Gastroesophageal sphincter (tissue), 4 donors: ENCODE data around the gene HMSD. TPM values are rescaled to one million over a fixed set of nuclear protein-coding genes. Genes with fewer than 3 reads are reported as not detected.
A peak's percentile ranks its signal among the peaks of the same experiment; 100 is the strongest.

Experiments
- ATAC-seq: fragments of 150-250 bp; one replicate; pipeline ENCODE4 v1.9.1; 2016; ENCODE audit warnings: mild to moderate bottlenecking, moderate library complexity
- H3K27ac ChIP-seq, 4 donors: fragments of 200-600 bp; sonication (generic) in 3 of 4; 1 replicate in 3 of 4; 2 replicates in 1 of 4; pipeline ENCODE4 v1.5.1; 2016 to 2019
- H3K27me3 ChIP-seq: fragments of 200-600 bp; sonication (generic); one replicate; pipeline ENCODE4 v1.5.1; 2019
- H3K36me3 ChIP-seq, 2 donors: fragments of 200-600 bp; sonication (generic); one replicate each; pipeline ENCODE4 v1.5.1; 2019; ENCODE audit warnings: control low read depth in 1 of 2
- H3K4me1 ChIP-seq, 3 donors: fragments of 200-600 bp; sonication (generic); 1 replicate in 2 of 3; 2 replicates in 1 of 3; pipeline ENCODE4 v1.5.1; 2016 to 2019; ENCODE audit warnings: control low read depth in 2 of 3
- H3K4me3 ChIP-seq, 2 donors: fragments of 200-600 bp; sonication (generic); one replicate each; pipeline ENCODE4 v1.5.1; 2019; ENCODE audit warnings: mild to moderate bottlenecking in 1 of 2, moderate library complexity in 1 of 2
- H3K9me3 ChIP-seq, 3 donors: fragments of 200-600 bp; sonication (generic); one replicate each; pipeline ENCODE4 v1.5.1; 2017 to 2019; ENCODE audit warnings: control low read depth in 2 of 3
- CTCF ChIP-seq, 4 experiments: fragments of 200-600 bp in 2 of 4; fragments of 450-650 bp in 2 of 4; sonication (generic) in 1 of 4; IDR thresholded peaks; one replicate each; pipeline ENCODE4 v1.5.1; 2017 to 2019; ENCODE audit warnings: antibody characterized with exemption in 4 of 4, mild to moderate bottlenecking in 2 of 4, moderate library complexity in 2 of 4
- EP300 ChIP-seq: sonication (generic); formaldehyde crosslinking; IDR thresholded peaks from one replicate; pipeline ENCODE4 v1.6.1; 2017; ENCODE audit warnings: antibody characterized with exemption, mild to moderate bottlenecking
- POLR2A ChIP-seq, 2 donors: fragments of 450-650 bp; IDR thresholded peaks; one replicate each; pipeline ENCODE4 v1.6.1; 2017; ENCODE audit warnings: antibody characterized with exemption in 2 of 2, mild to moderate bottlenecking in 2 of 2, moderate library complexity in 1 of 2
- POLR2AphosphoS5 ChIP-seq: sonication (generic); formaldehyde crosslinking; IDR thresholded peaks from one replicate; pipeline ENCODE4 v1.6.1; 2017; ENCODE audit warnings: antibody characterized with exemption
- WGBS, 2 donors: methylation state at CpG; one replicate each; pipeline ENCODE4 v1.1.5; 2018; ENCODE audit warnings: low coverage in 1 of 2; 5-methylcytosine and 5-hydroxymethylcytosine counted together
- total RNA-seq, 4 donors: library from RNA; depleted of rRNA; stranded (reverse); fragments of >200 nt; gene quantifications; one replicate each; pipeline ENCODE4 v1.1.0, GENCODE V29; 2016

The HMSD gene, protein sequence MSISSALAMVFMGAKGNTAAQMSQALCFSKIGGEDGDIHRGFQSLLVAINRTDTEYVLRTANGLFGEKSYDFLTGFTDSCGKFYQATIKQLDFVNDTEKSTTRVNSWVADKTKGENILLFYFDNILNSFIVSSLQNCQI
- total RNA-seq: not detected

DNA sequence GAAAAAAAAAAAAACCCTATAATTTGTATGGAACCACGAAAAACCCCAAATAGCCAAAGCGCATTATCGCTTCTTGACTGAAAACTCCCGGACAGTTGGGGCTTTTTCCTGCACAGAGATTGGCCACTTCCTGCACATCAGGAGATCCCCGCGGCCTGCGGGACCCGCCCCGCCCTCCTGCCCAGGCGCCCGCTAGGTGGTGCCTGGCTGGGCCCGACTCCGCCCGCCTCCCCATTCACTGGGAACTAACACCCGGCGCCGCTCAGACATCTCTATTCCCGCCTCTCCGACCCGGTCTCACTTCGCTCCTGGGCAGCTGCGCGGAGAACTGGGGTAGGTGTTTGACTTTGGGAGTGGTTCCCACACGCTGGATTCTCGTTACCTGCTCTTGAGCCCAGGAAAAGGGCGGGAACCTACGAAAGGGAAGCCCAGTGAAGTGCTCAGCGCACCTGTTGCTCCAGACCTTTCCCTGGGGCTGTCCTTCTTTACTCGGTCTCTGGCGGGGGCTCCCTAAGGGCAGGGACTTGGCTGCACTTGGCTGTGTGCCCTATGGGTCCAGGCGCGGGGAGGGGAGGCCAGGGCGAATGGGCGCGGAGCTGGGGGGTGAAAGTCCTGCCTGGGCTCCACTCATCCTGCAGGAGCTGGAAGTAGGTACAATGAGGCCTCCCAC lies at the start of gene HMSD:
HMSD (plus strand) TSS at position 234 of the 670 bp plus-strand sequence. CDS start 4,155 bp downstream, outside the sequence.
- Histone ChIP-seq H3K9me3 (peaks cover 0 to 6% (median 0%) of the 10 kb centered on the region in 3 donors), H3K27ac (peak within 1 kb of the TSS in 1 of 4 donors; percentile 9), H3K4me3 (peak within 1 kb of the TSS; percentile 17 to 40), H3K27me3 (peaks cover 41% of the 10 kb centered on the region), H3K36me3 (no peaks in the 10 kb centered on the region), H3K4me1 (peaks cover 0 to 10% (median 0%) of the 10 kb centered on the region in 3 donors)
- peak in 1 of 4 experiments; percentile 47 for TF ChIP-seq CTCF (IDR thresholded peaks at IDR 0.05)
- TF ChIP-seq POLR2AphosphoS5: no peak
- 0 to 6% methylated on average over 6 to 13 of the region's 35 CpGs for WGBS, 2 donors
- peak; percentile 62 for ATAC-seq

DNA sequence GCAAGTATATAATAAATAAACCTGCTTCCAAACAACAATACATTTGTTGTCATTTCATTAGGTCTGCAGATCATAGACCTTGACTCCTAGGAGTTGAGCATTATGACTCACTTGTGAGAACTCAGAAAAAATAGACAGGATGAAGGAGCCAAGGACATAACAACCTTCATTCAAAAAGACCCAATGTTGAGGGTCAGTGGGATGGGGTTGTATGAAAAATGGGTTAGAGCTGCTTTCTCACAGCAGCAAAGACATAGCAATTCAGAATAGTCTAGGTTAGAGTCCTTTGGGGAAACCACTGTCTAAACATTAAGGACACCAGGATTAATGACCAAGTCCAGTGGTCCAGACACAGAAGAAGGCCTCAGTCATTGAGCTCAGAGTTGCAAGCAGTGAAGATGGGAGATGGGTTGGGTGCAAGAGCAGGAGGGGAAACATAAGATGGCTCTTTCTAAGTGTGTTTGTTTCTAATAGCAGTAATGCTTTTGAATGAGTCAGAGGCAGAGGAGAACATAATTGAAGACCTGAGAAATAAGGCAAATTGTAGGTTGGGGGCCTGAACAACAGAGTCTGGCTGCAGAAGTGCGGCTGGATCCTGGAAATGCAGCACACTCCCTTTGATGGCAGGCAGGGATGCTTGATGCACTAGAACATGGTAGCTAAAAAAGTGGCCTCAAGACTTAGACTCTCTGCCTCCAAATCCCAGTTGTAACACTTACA lies 45.1 kb upstream of the HMSD start:
- H3K4me3 ChIP-seq: no peak overlapping the region
- no peaks in the 10 kb centered on the region for H3K27me3 ChIP-seq
- H3K36me3 ChIP-seq: no peaks in the 10 kb centered on the region
- TF ChIP-seq POLR2A (IDR thresholded peaks at IDR 0.05) (no peak), EP300 (no peak), CTCF (IDR thresholded peaks at IDR 0.05) (no peak), POLR2AphosphoS5 (no peak)
- H3K9me3 ChIP-seq: no peaks in the 10 kb centered on the region
- H3K27ac ChIP-seq: no peak overlapping the region
- ATAC-seq: no peak
- 90% methylated on average over 1 of the region's 1 CpG; no CpG with 5 or more reads in 1 of the 2 donors for WGBS, 2 donors
- no peaks in the 10 kb centered on the region for H3K4me1 ChIP-seq

GRCh38 chr18:63904694-63905093 lies 44.4 kb upstream of the HMSD start:
- ATAC-seq: no peak
- Histone ChIP-seq H3K27ac (no peak overlapping the region), H3K9me3 (no peaks in the 10 kb centered on the region), H3K36me3 (no peaks in the 10 kb centered on the region), H3K4me3 (no peak overlapping the region), H3K27me3 (no peaks in the 10 kb centered on the region), H3K4me1 (no peaks in the 10 kb centered on the region)
- TF ChIP-seq POLR2AphosphoS5: no peak
- TF ChIP-seq EP300: no peak
- no peak for TF ChIP-seq POLR2A (IDR thresholded peaks at IDR 0.05)
- no peak for TF ChIP-seq CTCF (IDR thresholded peaks at IDR 0.05)
- 35 to 64% methylated on average over 1 of the region's 1 CpG for WGBS, 2 donors

DNA sequence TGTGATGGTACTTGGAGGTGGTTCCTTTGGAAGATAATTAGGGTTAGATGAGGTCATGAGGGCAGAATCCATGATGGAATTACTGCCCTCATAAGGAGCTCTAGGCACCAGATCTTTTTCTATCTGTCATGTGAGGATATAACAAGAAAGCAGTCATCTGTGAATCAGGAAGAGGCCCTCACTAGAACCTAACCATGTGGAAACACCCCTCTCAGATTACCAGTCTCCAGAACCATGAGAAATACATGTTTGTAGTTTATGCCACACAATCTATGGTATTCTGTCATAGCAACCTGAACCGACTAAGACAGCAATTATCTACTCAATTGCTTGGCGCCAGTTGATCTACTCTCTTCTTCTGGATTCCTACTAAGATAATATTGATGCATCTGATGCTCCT lies 43.7 kb upstream of the HMSD start:
- ATAC-seq: no peak
- Histone ChIP-seq H3K27me3 (no peaks in the 10 kb centered on the region), H3K27ac (no peak overlapping the region), H3K4me1 (no peaks in the 10 kb centered on the region), H3K9me3 (no peaks in the 10 kb centered on the region), H3K4me3 (no peak overlapping the region), H3K36me3 (no peaks in the 10 kb centered on the region)
- WGBS, 2 donors: 92 to 95% methylated on average over 2 of the region's 2 CpGs
- TF ChIP-seq POLR2A (IDR thresholded peaks at IDR 0.05) (no peak), EP300 (no peak), CTCF (IDR thresholded peaks at IDR 0.05) (no peak), POLR2AphosphoS5 (no peak)
